ENCODE measurements around the gene CCN2. TPM values are rescaled to one million over a fixed set of nuclear protein-coding genes. Genes with fewer than 3 reads are reported as not detected.
"Not testable (repeated sequence)": the region's sequence is repeated elsewhere in the genome, so short reads cannot be mapped to it uniquely, and the experiment has no call there.

The CCN2 gene
- total RNA-seq, 3 donors from 2014 or later, result 91.1 to 122 (median 95.0) TPM

DNA sequence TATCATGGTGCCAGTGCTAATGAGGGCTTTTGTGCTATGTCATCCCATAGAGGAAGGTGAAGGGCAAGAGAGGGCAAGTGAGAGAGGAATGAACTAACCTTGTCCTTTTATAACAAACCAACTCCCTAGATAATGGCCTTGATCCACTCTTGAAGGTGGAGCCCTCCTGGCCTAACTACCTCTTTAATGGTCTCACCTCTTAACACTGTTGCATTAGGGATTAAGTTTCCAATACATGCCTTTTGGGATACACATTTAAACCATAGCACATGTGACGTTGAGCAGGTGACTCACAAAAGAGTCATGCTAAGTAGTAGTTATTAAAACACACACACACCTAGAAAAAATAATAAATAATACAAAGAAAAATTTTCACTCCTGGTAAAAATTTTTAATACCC, 36.9 kb downstream of the CCN2 start:
- no peaks in the 10 kb centered on the region for H3K4me1 ChIP-seq
- no peak overlapping the region for H3K4me3 ChIP-seq
- TF ChIP-seq POLR2A (IDR thresholded peaks at IDR 0.05) (no peak), CTCF (IDR thresholded peaks at IDR 0.05) (no peak), POLR2AphosphoS5 (IDR thresholded peaks at IDR 0.05) (no peak)
- no peaks in the 10 kb centered on the region for H3K9me3 ChIP-seq
- DNase-seq (ENCODE audit: low spot score in 2 of 2), result no peak
- H3K36me3 ChIP-seq, result no peaks in the 10 kb centered on the region
- no peaks in the 10 kb centered on the region for H3K27me3 ChIP-seq
- intact Hi-C loops (cut with DNase I; ENCODE audit: low total_unique reads), result no loop called here
- no peak overlapping the region for H3K27ac ChIP-seq

- Histone ChIP-seq H3K4me3 (no peak overlapping the region), H3K27me3 (no peaks in the 10 kb centered on the region), H3K36me3 (no peaks in the 10 kb centered on the region), H3K9me3 (no peaks in the 10 kb centered on the region), H3K27ac (no peak overlapping the region), H3K4me1 (no peaks in the 10 kb centered on the region)
- TF ChIP-seq POLR2AphosphoS5 (IDR thresholded peaks at IDR 0.05) (no peak), POLR2A (IDR thresholded peaks at IDR 0.05) (no peak), CTCF (IDR thresholded peaks at IDR 0.05) (no peak)
- intact Hi-C loops (cut with DNase I; ENCODE audit: low total_unique reads), result loop anchor here (2.0 kb wide), 1 partner anchor 27 kb away; no protein-coding TSS in a partner anchor
- DNase-seq (ENCODE audit: low spot score in 2 of 2), result no peak
These were observed 39.2 kb downstream of the CCN2 start for GRCh38 chr6:131911951-131912350.

DNA sequence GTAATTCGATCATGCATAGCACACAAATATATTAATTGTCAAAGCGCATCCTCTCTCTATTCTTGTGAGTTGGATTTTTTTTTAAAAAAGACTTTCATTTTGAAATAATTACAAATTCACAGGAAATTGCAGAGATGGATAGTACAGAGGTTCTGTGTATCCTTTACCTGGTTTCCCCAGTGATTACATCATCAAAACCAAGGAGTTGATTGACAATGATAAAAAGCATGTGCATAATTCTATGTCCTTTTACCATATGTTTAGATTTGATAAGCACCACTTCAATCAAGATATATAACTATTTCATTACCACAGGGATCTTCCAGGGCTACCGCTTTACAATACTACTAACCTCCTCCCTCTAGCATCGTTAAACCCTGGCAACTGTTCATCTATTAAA, 40.2 kb downstream of the CCN2 start:
- Histone ChIP-seq H3K27me3 (no peaks in the 10 kb centered on the region), H3K27ac (no peak overlapping the region), H3K4me1 (no peaks in the 10 kb centered on the region), H3K4me3 (no peak overlapping the region), H3K9me3 (no peaks in the 10 kb centered on the region), H3K36me3 (no peaks in the 10 kb centered on the region)
- TF ChIP-seq POLR2A (IDR thresholded peaks at IDR 0.05) (no peak), POLR2AphosphoS5 (IDR thresholded peaks at IDR 0.05) (no peak), CTCF (IDR thresholded peaks at IDR 0.05) (no peak)
- intact Hi-C loops (cut with DNase I; ENCODE audit: low total_unique reads), result no loop called here
- no peak for DNase-seq (ENCODE audit: low spot score in 2 of 2)

- Histone ChIP-seq H3K27ac (no peak overlapping the region), H3K36me3 (no peaks in the 10 kb centered on the region), H3K9me3 (no peaks in the 10 kb centered on the region), H3K4me1 (no peaks in the 10 kb centered on the region), H3K4me3 (no peak overlapping the region), H3K27me3 (no peaks in the 10 kb centered on the region)
- intact Hi-C loops (cut with DNase I; ENCODE audit: low total_unique reads), result no loop called here
- TF ChIP-seq CTCF (IDR thresholded peaks at IDR 0.05) (no peak), POLR2AphosphoS5 (IDR thresholded peaks at IDR 0.05) (no peak), POLR2A (IDR thresholded peaks at IDR 0.05) (no peak)
- no peak for DNase-seq (ENCODE audit: low spot score in 2 of 2)
These were observed 41.0 kb downstream of the CCN2 start for GRCh38 chr6:131910219-131910589.

DNA sequence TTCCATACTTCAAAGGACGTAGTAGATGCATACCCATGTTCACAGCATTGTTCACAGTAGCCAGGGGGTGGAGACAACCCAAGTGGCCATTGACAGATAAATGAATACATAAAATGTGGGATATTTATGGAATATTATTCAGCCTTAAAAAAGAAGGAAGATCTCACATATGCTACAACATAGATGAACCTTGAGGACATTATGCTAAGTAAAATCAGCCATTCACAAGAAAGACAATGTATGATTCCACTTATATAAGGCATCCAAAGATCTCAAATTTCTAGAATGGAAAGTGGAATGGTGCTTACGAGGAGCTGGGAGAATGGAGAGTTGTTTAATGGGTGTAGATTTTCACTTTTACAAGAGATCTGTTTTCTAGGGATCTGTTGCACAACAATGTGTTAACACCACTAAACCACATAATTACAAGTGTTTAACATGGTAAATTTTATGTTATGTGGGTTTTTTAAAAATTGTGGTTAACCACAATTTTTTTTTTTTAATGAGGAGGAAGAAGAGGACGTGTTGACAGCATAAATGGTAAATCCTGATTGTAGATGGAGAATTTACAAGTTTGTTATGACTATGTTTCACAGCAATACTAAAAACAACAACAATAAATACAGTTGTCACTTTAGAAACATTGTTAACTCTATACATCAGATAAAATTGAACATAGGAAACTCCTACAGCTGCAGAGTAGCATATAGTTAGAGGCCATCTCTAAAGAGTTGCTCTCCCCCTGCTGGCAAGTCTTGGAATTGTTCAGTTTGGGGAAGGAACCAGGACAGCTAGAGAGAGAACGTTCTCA, 41.6 kb downstream of the CCN2 start:
- Histone ChIP-seq H3K4me3 (no peak overlapping the region), H3K36me3 (no peaks in the 10 kb centered on the region), H3K27me3 (no peaks in the 10 kb centered on the region), H3K27ac (no peak overlapping the region), H3K4me1 (no peaks in the 10 kb centered on the region), H3K9me3 (no peaks in the 10 kb centered on the region)
- DNase-seq (ENCODE audit: low spot score in 2 of 2), result peak; percentile 58 to 65
- intact Hi-C loops (cut with DNase I; ENCODE audit: low total_unique reads), result no loop called here
- TF ChIP-seq POLR2A (IDR thresholded peaks at IDR 0.05) (no peak), CTCF (IDR thresholded peaks at IDR 0.05) (peak; percentile 76 to 89 (median 77))

GRCh38 chr6:131908787-131909186, 42.4 kb downstream of the CCN2 start:
- H3K36me3 ChIP-seq; H3K27ac ChIP-seq; intact Hi-C loops (cut with DNase I; ENCODE audit: low total_unique reads); H3K4me1 ChIP-seq; DNase-seq (ENCODE audit: low spot score in 2 of 2); H3K27me3 ChIP-seq; H3K9me3 ChIP-seq; H3K4me3 ChIP-seq: not testable (repeated sequence)

DNA sequence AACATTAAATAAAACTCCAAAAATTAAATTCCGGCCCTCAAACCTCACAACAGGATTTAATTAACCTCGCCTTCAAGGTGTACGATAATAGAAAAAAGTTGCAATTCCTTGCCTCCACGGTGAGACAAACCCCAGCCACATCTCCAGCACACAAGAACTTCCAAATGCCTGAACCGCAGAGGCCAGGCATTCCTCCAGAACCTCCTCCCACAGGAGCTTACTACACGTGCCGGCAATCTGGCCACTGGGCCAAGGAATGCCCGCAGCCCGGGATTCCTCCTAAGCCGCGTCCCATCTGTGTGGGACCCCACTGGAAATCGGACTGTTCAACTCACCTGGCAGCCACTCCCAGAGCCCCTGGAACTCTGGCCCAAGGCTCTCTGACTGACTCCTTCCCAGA, 47.4 kb downstream of the CCN2 start:
- H3K4me3 ChIP-seq; intact Hi-C loops (cut with DNase I; ENCODE audit: low total_unique reads); H3K36me3 ChIP-seq; H3K27ac ChIP-seq; H3K4me1 ChIP-seq; H3K9me3 ChIP-seq; DNase-seq (ENCODE audit: low spot score in 2 of 2); H3K27me3 ChIP-seq: not testable (repeated sequence)

GRCh38 chr6:131901326-131901873, 49.8 kb downstream of the CCN2 start:
- H3K36me3 ChIP-seq; H3K27me3 ChIP-seq; intact Hi-C loops (cut with DNase I; ENCODE audit: low total_unique reads); H3K4me3 ChIP-seq; H3K27ac ChIP-seq; H3K4me1 ChIP-seq; H3K9me3 ChIP-seq; DNase-seq (ENCODE audit: low spot score in 2 of 2): not testable (repeated sequence)

Measured in breast epithelium (tissue), 4 donors.